Subcutaneous adipose tissue (tissue), 4 donors: ENCODE data around the gene ROGDI. TPM values are rescaled to one million over a fixed set of nuclear protein-coding genes. Genes with fewer than 3 reads are reported as not detected.

Source experiments
- total RNA-seq, 4 donors: library from RNA; depleted of rRNA; stranded (reverse); fragments of >200 nt; gene quantifications; one replicate each; pipeline ENCODE4 v1.1.0, GENCODE V29; 2016
- TF ChIP-seq, protein P1 (sequence below): fragments of 450-650 bp; IDR thresholded peaks from one replicate; pipeline ENCODE4 v1.5.1; 2016; ENCODE audit warnings: low read depth, mild to moderate bottlenecking, control low read depth, antibody characterized with exemption, moderate library complexity

Gene ROGDI
- total RNA-seq, 4 donors from 2014 or later, result 4.2 to 8.8 (median 5.5) TPM

DNA sequence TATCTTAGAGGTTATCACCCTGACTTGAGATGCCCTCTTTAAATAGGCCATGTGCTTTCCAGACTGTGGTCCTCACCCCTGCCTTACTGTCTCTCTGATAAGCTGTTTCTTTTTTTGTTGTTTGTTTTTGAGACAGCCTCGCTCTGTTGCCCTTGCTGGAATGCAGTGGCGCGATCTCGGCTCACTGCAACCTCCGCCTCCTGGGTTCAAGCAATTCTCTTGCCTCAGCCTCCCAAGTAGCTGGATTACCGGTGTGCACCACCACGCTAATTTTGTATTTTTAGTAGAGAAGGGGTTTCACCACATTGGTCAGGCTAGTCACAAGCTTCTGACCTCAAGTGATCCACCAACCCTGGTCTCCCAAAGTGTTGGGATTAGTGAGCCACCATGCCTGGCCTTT is 13.5 kb downstream of the ROGDI start:
- TF ChIP-seq, protein P1, sequence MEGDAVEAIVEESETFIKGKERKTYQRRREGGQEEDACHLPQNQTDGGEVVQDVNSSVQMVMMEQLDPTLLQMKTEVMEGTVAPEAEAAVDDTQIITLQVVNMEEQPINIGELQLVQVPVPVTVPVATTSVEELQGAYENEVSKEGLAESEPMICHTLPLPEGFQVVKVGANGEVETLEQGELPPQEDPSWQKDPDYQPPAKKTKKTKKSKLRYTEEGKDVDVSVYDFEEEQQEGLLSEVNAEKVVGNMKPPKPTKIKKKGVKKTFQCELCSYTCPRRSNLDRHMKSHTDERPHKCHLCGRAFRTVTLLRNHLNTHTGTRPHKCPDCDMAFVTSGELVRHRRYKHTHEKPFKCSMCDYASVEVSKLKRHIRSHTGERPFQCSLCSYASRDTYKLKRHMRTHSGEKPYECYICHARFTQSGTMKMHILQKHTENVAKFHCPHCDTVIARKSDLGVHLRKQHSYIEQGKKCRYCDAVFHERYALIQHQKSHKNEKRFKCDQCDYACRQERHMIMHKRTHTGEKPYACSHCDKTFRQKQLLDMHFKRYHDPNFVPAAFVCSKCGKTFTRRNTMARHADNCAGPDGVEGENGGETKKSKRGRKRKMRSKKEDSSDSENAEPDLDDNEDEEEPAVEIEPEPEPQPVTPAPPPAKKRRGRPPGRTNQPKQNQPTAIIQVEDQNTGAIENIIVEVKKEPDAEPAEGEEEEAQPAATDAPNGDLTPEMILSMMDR, result no peak

GRCh38 chr16:4788489-4788889 is 13.9 kb downstream of the ROGDI start:
- TF ChIP-seq, protein P1, result no peak

DNA sequence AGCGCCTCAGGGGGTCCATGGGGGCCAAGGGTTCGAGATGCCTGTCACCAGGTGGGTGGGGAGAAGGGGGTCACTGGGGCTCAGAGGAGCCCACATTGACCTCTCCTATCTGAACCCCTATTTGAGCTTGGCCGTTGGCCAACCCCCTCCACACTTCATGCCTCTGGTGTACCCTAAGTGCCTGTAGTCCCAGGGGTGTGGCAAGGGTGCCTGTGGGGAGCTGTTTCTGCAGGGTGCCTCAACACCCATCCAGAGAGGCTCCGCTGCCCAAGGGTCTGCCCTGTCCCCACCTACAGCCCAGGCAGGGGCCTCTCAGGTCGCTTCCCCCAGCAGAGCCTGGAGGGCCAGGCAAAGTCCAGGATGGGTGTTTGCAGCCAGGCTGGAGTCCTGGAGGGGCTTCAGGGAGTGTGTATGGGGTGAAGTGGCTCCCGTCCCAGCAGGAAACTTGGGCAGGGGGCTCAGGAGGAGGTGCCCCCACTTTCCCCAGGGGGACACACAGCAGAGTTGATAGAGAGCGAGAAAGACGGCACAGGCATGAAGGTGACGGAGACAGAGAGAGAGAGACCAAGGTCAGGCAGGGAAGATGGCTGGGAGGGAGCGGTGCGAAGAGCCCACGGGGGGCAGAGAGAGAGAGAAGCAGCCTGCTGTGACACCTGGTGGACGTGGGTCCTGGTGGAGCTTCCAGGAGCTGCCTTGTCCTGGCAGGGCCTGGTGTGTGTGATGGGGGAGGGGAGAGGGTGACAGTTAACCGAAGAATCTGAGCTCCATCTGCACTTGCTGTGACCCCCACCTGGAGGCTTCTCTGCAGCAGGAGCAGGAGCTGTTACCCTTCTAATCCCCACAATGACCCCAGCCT is 14.6 kb downstream of the ROGDI start, which contains the start of gene SEPTIN12:
Gene SEPTIN12, minus strand, starts transcription at position 719 of the 856 bp plus-strand sequence. Its CDS starts 700 bp downstream, at position 19.
- TF ChIP-seq, protein P1, result no peak

- TF ChIP-seq, protein P1, result no peak
These were observed 15.4 kb downstream of the ROGDI start for GRCh38 chr16:4787068-4787467.

DNA sequence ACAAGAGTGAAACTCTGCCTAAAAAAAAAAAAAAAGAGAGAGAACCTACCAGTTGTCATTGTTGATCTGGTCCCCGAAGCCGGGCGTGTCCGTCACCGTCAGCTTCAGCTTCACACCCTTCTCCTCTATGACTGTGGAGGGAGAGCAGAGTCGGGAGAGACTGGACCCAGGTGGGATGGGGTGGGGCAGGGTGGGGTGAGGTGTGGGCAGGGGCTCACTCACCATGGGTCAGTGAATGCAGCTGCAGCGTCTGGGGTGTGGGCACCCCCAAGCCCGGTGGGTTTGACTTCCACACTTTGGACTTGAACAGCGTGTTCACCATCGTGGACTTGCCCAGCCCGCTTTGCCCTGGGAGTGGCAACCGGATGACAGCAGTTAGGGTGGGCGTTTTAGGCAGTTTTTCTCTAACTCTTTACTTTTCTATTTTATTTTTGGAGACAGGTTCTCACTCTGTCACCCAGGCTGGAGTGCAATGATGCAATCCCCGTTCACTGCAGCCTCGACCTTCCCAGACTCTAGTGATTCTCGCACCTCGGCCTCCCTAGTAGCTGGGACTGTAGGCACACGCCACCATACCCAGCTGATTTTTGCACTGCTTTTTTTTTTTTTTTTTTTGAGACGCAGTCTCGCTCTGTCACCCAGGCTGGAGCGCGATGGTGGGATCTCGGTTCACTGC is 16.5 kb downstream of the ROGDI start:
- TF ChIP-seq, protein P1, result no peak

GRCh38 chr16:4783951-4784336 is 18.5 kb downstream of the ROGDI start:
- TF ChIP-seq, protein P1, result no peak

DNA sequence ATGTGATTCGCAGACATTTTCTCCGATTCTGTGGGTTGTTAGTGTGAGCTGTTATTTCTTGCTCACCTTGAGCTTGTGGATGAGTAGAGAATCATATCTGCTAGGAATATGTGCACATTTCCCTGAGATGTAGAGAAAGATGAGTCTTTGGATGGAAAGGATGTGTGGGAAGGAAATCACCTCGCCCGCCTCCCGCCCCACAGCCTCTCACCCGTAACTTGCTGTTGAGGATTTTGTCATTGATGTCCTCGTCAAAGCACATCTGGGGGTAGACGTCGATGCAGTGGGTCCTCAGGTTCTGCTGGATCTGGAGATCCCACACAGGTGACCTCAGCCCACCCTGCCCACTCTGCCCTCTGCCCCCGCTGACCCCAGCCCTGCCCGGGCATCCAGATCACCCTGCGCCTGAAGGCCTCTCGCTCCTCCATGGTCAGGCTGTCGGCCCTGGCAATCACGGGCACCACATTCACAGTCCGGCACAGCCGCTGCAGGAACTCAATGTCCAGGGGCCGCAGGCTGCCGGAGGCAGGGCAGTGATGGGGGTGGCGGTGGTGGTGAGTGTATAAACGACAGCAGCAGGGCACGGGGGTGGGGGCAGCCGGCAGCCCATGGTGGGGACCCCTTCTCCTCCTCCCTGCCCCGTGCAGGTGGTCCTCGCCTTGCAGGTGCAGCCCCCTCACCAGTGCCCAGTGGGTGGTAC is 19.0 kb downstream of the ROGDI start:
- TF ChIP-seq, protein P1, result no peak
